ENCODE data around the gene EIF3J. TPM values are rescaled to one million over a fixed set of nuclear protein-coding genes. Genes with fewer than 3 reads are reported as not detected.
"Not testable (repeated sequence)": the region's sequence is repeated elsewhere in the genome, so short reads cannot be mapped to it uniquely, and the experiment has no call there.

EIF3J gene
- polyA plus RNA-seq, 6 donors from 2014 or later: 9.3 to 22.5 (median 13.1) TPM

GRCh38 chr15:44550256-44550655 is 13.3 kb downstream of the EIF3J start:
- DNase-seq: peak; percentile 21
- Mint-ChIP-seq H3K36me3 (peaks cover 0 to 4% of the 10 kb centered on the region in 2 donors), H3K27ac (peak overlapping the region in 5 of 6 donors; percentile 21 to 86 (median 36)), H3K9me3 (no peaks in the 10 kb centered on the region), H3K4me1 (peaks cover 13 to 36% (median 23%) of the 10 kb centered on the region in 3 donors), H3K4me3 (peak overlapping the region in 1 of 8 donors; percentile 10), H3K27me3 (no peaks in the 10 kb centered on the region)
- ATAC-seq (ENCODE audit: low read depth in 2 of 2): peak; percentile 68 to 74

- peak; percentile 56 to 68 for ATAC-seq (ENCODE audit: low read depth in 2 of 2)
- Mint-ChIP-seq H3K4me1 (peaks cover 13 to 33% (median 22%) of the 10 kb centered on the region in 3 donors), H3K27me3 (no peaks in the 10 kb centered on the region), H3K9me3 (no peaks in the 10 kb centered on the region), H3K27ac (peak overlapping the region; percentile 3 to 86 (median 36)), H3K36me3 (peaks cover 0 to 4% of the 10 kb centered on the region in 2 donors), H3K4me3 (peak overlapping the region in 2 of 8 donors; percentile 10 to 45)
- peak; percentile 26 for DNase-seq
Measured at GRCh38 chr15:44550734-44551133, 13.8 kb downstream of the EIF3J start.

- no peak for ATAC-seq (ENCODE audit: low read depth in 2 of 2)
- Mint-ChIP-seq H3K4me1 (peaks cover 9 to 13% (median 12%) of the 10 kb centered on the region in 3 donors), H3K36me3 (peaks cover 7 to 13% of the 10 kb centered on the region in 2 donors), H3K9me3 (no peaks in the 10 kb centered on the region), H3K4me3 (no peak overlapping the region), H3K27ac (peak overlapping the region in 3 of 6 donors; percentile 22 to 44 (median 32)), H3K27me3 (no peaks in the 10 kb centered on the region)
- DNase-seq: no peak
Measured at GRCh38 chr15:44554934-44555723, 18.2 kb downstream of the EIF3J start.

DNA sequence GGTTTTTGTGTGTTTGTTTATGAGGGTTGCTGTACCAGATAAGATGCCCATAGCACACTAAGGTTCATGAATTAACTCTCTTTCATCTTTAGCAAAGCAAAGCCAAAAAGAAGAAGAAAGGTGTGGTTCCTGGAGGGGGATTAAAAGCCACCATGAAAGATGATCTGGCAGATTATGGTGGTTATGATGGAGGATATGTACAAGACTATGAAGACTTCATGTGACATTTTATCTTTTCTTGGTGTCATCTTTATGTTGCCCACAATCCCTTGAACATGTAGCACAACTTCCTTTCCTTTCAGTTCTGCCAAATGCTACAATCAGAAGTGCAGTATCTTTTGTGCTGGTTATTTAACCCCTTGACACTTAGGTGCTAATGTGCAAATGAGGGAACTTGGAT is 24.0 kb downstream of the EIF3J start:
- ATAC-seq (ENCODE audit: low read depth in 2 of 2); DNase-seq; H3K4me1 Mint-ChIP-seq; H3K27me3 Mint-ChIP-seq; H3K9me3 Mint-ChIP-seq; H3K4me3 Mint-ChIP-seq: not testable (repeated sequence)
- H3K36me3 Mint-ChIP-seq: peaks cover 8 to 32% of the 10 kb centered on the region in 2 donors
- peak overlapping the region in 4 of 6 donors; percentile 1 to 80 (median 60) for H3K27ac Mint-ChIP-seq

DNA sequence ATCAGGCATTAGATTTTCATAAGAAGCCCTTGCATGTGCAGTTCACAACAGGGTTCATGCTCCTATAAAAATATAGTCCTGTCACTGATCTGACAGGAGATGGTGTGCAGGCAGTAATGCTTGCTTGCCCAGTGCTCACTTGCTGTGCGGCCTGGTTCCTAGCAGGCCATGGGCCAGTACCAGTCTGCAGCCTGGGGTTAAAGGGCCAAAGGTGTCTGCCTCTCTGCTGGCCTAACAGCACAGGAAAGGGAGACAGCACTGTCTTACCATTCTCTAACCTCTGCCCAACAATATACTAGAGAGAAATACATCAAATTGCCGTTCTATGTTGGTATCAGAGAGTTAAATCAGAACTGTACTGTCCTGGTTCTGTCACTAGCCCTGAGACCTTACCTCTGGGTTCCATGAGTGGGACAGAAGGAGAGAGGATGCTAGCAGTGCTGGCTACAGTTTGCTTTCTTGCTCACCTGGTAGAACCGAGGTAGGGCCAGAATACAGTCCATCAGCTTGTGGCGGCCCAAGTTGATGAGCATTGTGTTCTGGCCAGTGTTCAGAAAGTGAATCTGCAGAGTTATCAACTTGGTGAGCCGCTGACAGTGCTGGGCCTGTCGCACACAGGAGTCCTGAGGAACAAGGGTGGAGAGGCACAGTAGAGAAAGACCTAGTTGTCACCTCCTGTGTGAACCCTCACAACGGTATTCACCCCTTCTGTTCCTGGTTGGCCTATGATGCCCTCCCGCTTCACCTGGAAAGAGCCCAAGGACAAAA is 28.6 kb downstream of the EIF3J start:
- Mint-ChIP-seq H3K9me3 (no peaks in the 10 kb centered on the region), H3K27me3 (no peaks in the 10 kb centered on the region), H3K36me3 (peaks cover 0 to 29% of the 10 kb centered on the region in 2 donors), H3K27ac (peak overlapping the region in 2 of 6 donors; percentile 53 to 66), H3K4me3 (no peak overlapping the region), H3K4me1 (no peaks in the 10 kb centered on the region)
- ATAC-seq (ENCODE audit: low read depth in 2 of 2): no peak
- no peak for DNase-seq

DNA sequence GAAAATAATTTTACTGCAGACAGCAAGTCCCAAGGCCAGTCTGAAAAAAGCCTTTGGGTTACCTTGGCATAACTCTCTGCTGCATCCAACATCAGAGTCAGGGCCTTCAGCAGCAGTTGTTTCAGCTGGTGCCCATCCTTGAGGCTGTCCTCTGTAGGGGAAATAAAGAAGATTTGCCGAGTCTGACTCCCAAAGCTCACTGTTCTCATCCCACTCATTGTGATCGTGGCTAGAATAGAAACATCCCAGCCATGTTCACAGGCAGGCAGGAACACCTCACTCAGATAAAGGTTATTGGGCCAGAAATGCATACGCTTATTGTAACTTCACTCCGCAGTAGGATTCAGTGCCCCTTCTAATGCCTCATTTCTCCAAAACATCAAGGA is 29.2 kb downstream of the EIF3J start:
- peaks cover 0 to 24% of the 10 kb centered on the region in 2 donors for H3K36me3 Mint-ChIP-seq
- ATAC-seq (ENCODE audit: low read depth in 2 of 2): no peak
- H3K9me3 Mint-ChIP-seq: no peaks in the 10 kb centered on the region

GRCh38 chr15:44568338-44568737 is 31.4 kb downstream of the EIF3J start:
- no peak for DNase-seq
- peak overlapping the region in 2 of 6 donors; percentile 49 to 61 for H3K27ac Mint-ChIP-seq
- ATAC-seq (ENCODE audit: low read depth in 2 of 2): no peak
- H3K9me3 Mint-ChIP-seq: no peaks in the 10 kb centered on the region
- no peaks in the 10 kb centered on the region for H3K27me3 Mint-ChIP-seq
- no peak overlapping the region for H3K4me3 Mint-ChIP-seq
- no peaks in the 10 kb centered on the region for H3K4me1 Mint-ChIP-seq
- H3K36me3 Mint-ChIP-seq: peaks cover 0 to 24% of the 10 kb centered on the region in 2 donors

More for the DNA sequence above, 29.2 kb downstream of the EIF3J start:
- H3K27ac Mint-ChIP-seq: peak overlapping the region in 2 of 6 donors; percentile 53 to 67
- H3K4me3 Mint-ChIP-seq: no peak overlapping the region
- H3K27me3 Mint-ChIP-seq: no peaks in the 10 kb centered on the region
- no peak for DNase-seq
- H3K4me1 Mint-ChIP-seq: no peaks in the 10 kb centered on the region

DNA sequence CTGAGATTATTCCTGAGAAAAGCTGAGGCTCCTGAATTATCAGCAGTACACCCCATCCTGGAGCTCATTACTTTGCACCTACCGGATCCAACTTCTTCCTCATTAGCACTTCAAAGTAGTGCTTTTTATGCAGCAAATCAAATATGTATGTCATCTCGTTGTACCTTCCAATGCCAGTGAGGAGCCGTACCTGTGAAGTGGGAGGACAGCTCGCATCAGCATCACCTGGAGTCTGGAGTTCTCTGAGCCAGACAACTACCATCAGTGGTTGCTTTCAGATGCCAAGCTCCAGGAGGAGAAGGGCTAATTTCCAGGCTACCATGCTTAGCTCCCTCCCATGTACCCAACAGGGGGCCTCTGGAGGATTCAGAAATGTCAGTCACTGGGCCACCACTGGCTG is 32.4 kb downstream of the EIF3J start:
- Mint-ChIP-seq H3K9me3 (no peaks in the 10 kb centered on the region), H3K27ac (peak overlapping the region in 4 of 6 donors; percentile 20 to 69 (median 39)), H3K4me1 (no peaks in the 10 kb centered on the region), H3K36me3 (peaks cover 0 to 24% of the 10 kb centered on the region in 2 donors), H3K4me3 (no peak overlapping the region), H3K27me3 (no peaks in the 10 kb centered on the region)
- DNase-seq: no peak
- no peak for ATAC-seq (ENCODE audit: low read depth in 2 of 2)

DNA sequence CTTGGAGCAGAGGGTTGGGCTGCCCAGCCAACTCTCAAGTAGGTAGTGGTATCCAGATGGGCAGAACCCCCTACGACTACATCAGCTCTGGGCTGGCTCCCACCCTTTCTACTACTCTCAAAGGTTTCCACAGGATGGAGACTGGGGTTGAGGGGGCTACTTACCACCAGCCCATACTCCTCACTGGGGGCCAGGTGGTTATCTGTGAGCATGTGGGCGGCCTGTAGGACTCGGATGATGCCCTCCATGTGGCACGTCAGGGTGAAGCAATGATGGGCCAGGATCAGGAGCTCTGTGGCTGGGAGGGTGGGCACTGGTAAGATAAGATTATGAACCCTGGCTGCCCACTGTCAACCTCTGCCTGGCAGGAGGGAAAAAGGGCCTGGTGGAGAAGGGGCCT is 33.4 kb downstream of the EIF3J start:
- H3K4me1 Mint-ChIP-seq: peaks cover 0 to 6% (median 5%) of the 10 kb centered on the region in 3 donors
- no peaks in the 10 kb centered on the region for H3K27me3 Mint-ChIP-seq
- H3K27ac Mint-ChIP-seq: peak overlapping the region in 4 of 6 donors; percentile 14 to 88 (median 56)
- no peaks in the 10 kb centered on the region for H3K9me3 Mint-ChIP-seq
- peaks cover 4 to 16% of the 10 kb centered on the region in 2 donors for H3K36me3 Mint-ChIP-seq
- ATAC-seq (ENCODE audit: low read depth in 2 of 2) (no peak), DNase-seq (no peak)
- H3K4me3 Mint-ChIP-seq: no peak overlapping the region

GRCh38 chr15:44573386-44573785 is 36.4 kb downstream of the EIF3J start:
- ATAC-seq (ENCODE audit: low read depth in 2 of 2): no peak
- DNase-seq: no peak
- Mint-ChIP-seq H3K27me3 (no peaks in the 10 kb centered on the region), H3K9me3 (no peaks in the 10 kb centered on the region), H3K27ac (peak overlapping the region in 1 of 6 donors; percentile 25), H3K36me3 (peaks cover 4% of the 10 kb centered on the region in 2 donors), H3K4me3 (no peak overlapping the region), H3K4me1 (peaks cover 2 to 6% (median 6%) of the 10 kb centered on the region in 3 donors)

- H3K27ac Mint-ChIP-seq: peak overlapping the region in 4 of 6 donors; percentile 24 to 93 (median 74)
- H3K36me3 Mint-ChIP-seq: peaks cover 4% of the 10 kb centered on the region in 2 donors
- no peak for DNase-seq
- H3K4me1 Mint-ChIP-seq: peaks cover 6 to 8% (median 8%) of the 10 kb centered on the region in 3 donors
- H3K27me3 Mint-ChIP-seq: no peaks in the 10 kb centered on the region
- H3K4me3 Mint-ChIP-seq: no peak overlapping the region
- H3K9me3 Mint-ChIP-seq: no peaks in the 10 kb centered on the region
- ATAC-seq (ENCODE audit: low read depth in 2 of 2): no peak
Measured at GRCh38 chr15:44574734-44575133, 37.8 kb downstream of the EIF3J start.

GRCh38 chr15:44580105-44580504 is 43.2 kb downstream of the EIF3J start:
- DNase-seq (no peak), ATAC-seq (ENCODE audit: low read depth in 2 of 2) (no peak)
- Mint-ChIP-seq H3K36me3 (peaks cover 3 to 10% of the 10 kb centered on the region in 2 donors), H3K27ac (peak overlapping the region in 1 of 6 donors; percentile 57), H3K4me3 (no peak overlapping the region), H3K9me3 (no peaks in the 10 kb centered on the region), H3K27me3 (no peaks in the 10 kb centered on the region), H3K4me1 (peaks cover 9 to 15% (median 14%) of the 10 kb centered on the region in 3 donors)

GRCh38 chr15:44584162-44584749 is 47.3 kb downstream of the EIF3J start:
- H3K9me3 Mint-ChIP-seq: no peaks in the 10 kb centered on the region
- no peak overlapping the region for H3K4me3 Mint-ChIP-seq
- H3K27ac Mint-ChIP-seq: peak overlapping the region in 2 of 6 donors; percentile 70 to 81

More at GRCh38 chr15:44584162-44584749, 47.3 kb downstream of the EIF3J start:
- peak; percentile 79 to 91 for ATAC-seq (ENCODE audit: low read depth in 2 of 2)
- H3K36me3 Mint-ChIP-seq: peaks cover 8 to 18% of the 10 kb centered on the region in 2 donors
- H3K4me1 Mint-ChIP-seq: peaks cover 5 to 12% (median 7%) of the 10 kb centered on the region in 3 donors
- no peaks in the 10 kb centered on the region for H3K27me3 Mint-ChIP-seq
- DNase-seq: peak; percentile 26

All from naive B cell (primary cell).